ENCODE data around the gene DTWD2. TPM values are rescaled to one million over a fixed set of nuclear protein-coding genes. Genes with fewer than 3 reads are reported as not detected.

Gene DTWD2
- total RNA-seq, 6 experiments from 2014 or later = 3.7 to 13.4 (median 7.0) TPM

- WGBS (ENCODE audit: insufficient coverage, low coverage, low lambda C conversion rate, missing lambda C conversion rate) = 70% methylated on average over 1 of the region's 1 CpG
- H3K27me3 ChIP-seq = no peaks in the 10 kb centered on the region
- H3K9me3 ChIP-seq = no peaks in the 10 kb centered on the region
- DNase-seq (no peak), ATAC-seq (no peak)
- TF ChIP-seq POLR2A (IDR thresholded peaks at IDR 0.05) (no peak), CTCF (IDR thresholded peaks at IDR 0.05) (no peak)
- no peak overlapping the region for H3K27ac ChIP-seq
- intact Hi-C loops (cut with DNase I) = no loop called here
- no peak overlapping the region for H3K4me3 ChIP-seq
- H3K4me1 ChIP-seq = no peaks in the 10 kb centered on the region
- H3K36me3 ChIP-seq = no peaks in the 10 kb centered on the region
Measured at GRCh38 chr5:118894709-118895108, 93.6 kb downstream of the DTWD2 start.

GRCh38 chr5:118891252-118891651 is 97.1 kb downstream of the DTWD2 start:
- ATAC-seq (no peak), DNase-seq (no peak)
- Histone ChIP-seq H3K27me3 (no peaks in the 10 kb centered on the region), H3K36me3 (no peaks in the 10 kb centered on the region), H3K4me3 (no peak overlapping the region), H3K9me3 (no peaks in the 10 kb centered on the region), H3K4me1 (no peaks in the 10 kb centered on the region), H3K27ac (no peak overlapping the region)
- WGBS (ENCODE audit: insufficient coverage, low coverage, low lambda C conversion rate, missing lambda C conversion rate) = 84% methylated on average over 2 of the region's 2 CpGs
- intact Hi-C loops (cut with DNase I) = no loop called here
- TF ChIP-seq CTCF (IDR thresholded peaks at IDR 0.05) (no peak), POLR2A (IDR thresholded peaks at IDR 0.05) (no peak)

GRCh38 chr5:118889165-118889564 is 99.2 kb downstream of the DTWD2 start:
- 93% methylated on average over 2 of the region's 2 CpGs for WGBS (ENCODE audit: insufficient coverage, low coverage, low lambda C conversion rate, missing lambda C conversion rate)
- no peak for DNase-seq
- TF ChIP-seq POLR2A (IDR thresholded peaks at IDR 0.05) (no peak), CTCF (IDR thresholded peaks at IDR 0.05) (no peak)
- H3K9me3 ChIP-seq = no peaks in the 10 kb centered on the region
- no peaks in the 10 kb centered on the region for H3K4me1 ChIP-seq
- no peak overlapping the region for H3K27ac ChIP-seq
- no peak for ATAC-seq
- intact Hi-C loops (cut with DNase I) = no loop called here
- H3K36me3 ChIP-seq = no peaks in the 10 kb centered on the region
- no peaks in the 10 kb centered on the region for H3K27me3 ChIP-seq
- H3K4me3 ChIP-seq = no peak overlapping the region

GRCh38 chr5:118888556-118888955 is 99.8 kb downstream of the DTWD2 start:
- no peaks in the 10 kb centered on the region for H3K4me1 ChIP-seq
- no peaks in the 10 kb centered on the region for H3K36me3 ChIP-seq
- no peaks in the 10 kb centered on the region for H3K9me3 ChIP-seq
- intact Hi-C loops (cut with DNase I) = no loop called here
- H3K4me3 ChIP-seq = no peak overlapping the region
- H3K27ac ChIP-seq = no peak overlapping the region
- WGBS (ENCODE audit: insufficient coverage, low coverage, low lambda C conversion rate, missing lambda C conversion rate) = 76% methylated on average over 2 of the region's 2 CpGs
- DNase-seq (no peak), ATAC-seq (no peak)
- TF ChIP-seq CTCF (IDR thresholded peaks at IDR 0.05) (no peak), POLR2A (IDR thresholded peaks at IDR 0.05) (no peak)
- no peaks in the 10 kb centered on the region for H3K27me3 ChIP-seq

- no peak for DNase-seq
- intact Hi-C loops (cut with DNase I) = no loop called here
- Histone ChIP-seq H3K27me3 (no peaks in the 10 kb centered on the region), H3K9me3 (no peaks in the 10 kb centered on the region), H3K4me1 (no peaks in the 10 kb centered on the region), H3K4me3 (no peak overlapping the region), H3K27ac (no peak overlapping the region), H3K36me3 (no peaks in the 10 kb centered on the region)
- TF ChIP-seq POLR2A (IDR thresholded peaks at IDR 0.05) (no peak), CTCF (IDR thresholded peaks at IDR 0.05) (no peak)
- WGBS (ENCODE audit: insufficient coverage, low coverage, low lambda C conversion rate, missing lambda C conversion rate) = 84% methylated on average over 2 of the region's 2 CpGs
- no peak for ATAC-seq
Measured at GRCh38 chr5:118883362-118883761, 105.0 kb downstream of the DTWD2 start.

Data from right lobe of liver (tissue), 6 donors.